ENCODE measurements around the gene CKB.

Gene CKB

GRCh38 chr14:103510724-103511693 is 11.6 kb downstream of the CKB start:
- no peak for DNase-seq

DNA sequence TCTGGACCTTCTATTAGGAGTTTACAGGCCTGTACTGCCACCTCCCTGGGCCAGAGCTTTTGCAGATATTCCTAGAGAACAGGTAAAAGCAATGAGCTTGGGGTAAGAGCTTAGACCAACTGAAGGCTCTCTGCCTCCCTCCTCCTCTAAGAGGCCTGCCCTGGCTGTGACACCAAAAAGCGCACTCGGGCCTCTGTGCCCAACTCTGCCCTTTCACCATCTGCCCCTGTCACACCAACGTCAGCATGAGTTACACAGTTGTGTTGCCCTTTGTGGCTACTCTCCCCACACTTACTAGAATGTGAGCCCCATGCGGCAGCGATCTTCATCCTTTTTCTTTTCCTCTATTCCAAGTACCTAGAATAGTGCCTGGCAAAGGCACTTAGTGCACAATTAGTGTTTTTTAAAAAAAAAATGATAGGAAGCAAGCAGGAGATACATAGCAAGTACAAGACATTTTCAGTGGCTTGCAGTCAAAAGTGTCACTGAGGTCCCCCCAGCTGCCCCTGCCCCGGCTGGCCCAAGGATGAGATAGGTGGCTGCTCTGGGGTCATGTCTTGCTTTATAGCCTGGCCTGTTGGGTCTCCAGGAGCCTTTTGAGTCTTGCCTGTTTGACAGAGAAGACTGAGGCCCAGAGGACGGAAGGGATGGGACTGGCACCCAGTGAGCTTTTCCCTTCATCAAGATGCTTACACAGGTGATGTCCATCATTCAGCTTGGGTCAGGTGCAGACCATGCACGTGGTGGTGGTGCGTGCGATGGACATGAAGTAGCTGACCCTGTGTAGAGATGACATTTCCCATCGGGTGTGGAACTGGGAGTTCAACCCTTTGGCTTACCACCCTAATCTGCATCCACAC is 12.5 kb downstream of the CKB start:
- DNase-seq = no peak

- DNase-seq = no peak
Observed at GRCh38 chr14:103508521-103509329, 13.9 kb downstream of the CKB start.

DNA sequence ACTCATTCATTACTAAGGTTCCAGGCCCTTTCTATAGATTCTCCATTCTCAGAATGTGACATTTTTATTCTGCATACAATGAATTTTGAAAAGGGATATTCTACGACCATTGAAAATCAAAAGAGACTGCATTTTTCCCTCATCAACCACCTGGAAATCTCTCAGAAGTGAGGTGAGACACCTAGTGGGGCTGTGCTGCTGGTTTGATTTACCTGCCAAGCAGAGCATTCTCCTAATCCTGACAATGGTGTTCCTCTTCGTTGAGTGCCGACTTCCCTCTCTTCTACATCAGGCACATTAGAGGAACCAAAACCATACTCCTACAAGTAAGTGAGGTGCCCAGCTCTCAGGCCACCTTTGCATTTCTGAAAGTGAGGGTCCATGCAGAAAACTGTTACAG is 14.9 kb downstream of the CKB start:
- DNase-seq = no peak

- no peak for DNase-seq
Observed at GRCh38 chr14:103504991-103505565, 17.6 kb downstream of the CKB start.

DNA sequence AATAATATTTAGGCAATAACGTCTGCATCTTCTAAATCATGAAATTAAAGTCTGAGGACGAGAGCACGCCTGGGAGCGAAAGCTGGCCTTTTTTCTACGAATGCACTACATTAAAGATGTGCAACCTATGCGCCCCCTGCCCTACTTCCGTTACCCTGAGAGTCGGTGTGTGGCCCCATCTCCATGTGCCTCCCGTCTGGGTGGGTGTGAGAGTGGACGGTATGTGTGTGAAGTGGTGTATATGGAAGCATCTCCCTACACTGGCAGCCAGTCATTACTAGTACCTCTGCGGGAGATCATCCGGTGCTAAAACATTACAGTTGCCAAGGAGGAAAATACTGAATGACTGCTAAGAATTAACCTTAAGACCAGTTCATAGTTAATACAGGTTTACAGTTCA is 19.3 kb downstream of the CKB start:
- no peak for DNase-seq

DNA sequence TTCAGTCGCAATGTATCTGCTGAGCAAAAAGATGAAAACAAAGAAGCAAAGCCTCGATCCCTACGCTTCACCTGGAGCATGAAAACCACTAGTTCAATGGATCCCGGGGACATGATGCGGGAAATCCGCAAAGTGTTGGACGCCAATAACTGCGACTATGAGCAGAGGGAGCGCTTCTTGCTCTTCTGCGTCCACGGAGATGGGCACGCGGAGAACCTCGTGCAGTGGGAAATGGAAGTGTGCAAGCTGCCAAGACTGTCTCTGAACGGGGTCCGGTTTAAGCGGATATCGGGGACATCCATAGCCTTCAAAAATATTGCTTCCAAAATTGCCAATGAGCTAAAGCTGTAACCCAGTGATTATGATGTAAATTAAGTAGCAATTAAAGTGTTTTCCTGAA is 19.8 kb downstream of the CKB start:
- no peak for DNase-seq

DNA sequence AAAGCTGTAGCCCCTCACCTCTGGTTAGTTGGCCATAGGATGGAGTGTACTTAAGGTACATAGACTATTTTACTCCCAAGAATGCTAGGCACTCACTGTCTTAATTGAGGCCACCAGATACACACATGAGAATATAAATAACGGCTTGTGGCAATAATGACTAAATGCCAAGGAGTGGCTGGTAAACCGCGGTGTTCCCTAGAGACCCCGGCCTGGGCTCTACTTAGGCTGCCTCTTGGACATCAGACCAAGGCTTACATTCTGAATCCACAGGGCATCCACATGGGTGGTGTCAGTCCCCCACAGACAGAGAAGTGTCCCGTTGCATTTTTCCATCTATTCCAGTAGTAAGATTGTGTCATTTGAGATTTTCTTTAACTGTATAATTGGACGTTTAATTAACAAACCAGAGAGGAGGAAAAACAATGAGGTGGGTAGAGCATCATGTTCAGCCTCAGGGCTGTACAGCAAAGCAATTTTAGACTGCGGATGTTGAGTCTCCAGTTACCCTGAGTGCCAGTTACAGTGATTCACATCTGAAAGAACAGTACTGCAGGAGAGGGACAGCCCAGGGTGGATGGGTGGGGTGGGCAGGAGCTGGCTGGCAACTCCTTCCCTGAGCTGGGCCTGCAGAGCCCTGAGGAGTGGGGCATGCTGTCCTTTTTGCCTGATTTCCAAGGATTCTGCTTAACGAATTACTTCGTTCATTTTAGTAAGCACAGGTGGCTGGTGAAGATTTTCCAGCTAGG is 20.5 kb downstream of the CKB start:
- DNase-seq = no peak

GRCh38 chr14:103501041-103501870 is 21.4 kb downstream of the CKB start:
- no peak for DNase-seq

GRCh38 chr14:103500148-103500990 is 22.3 kb downstream of the CKB start:
- peak; percentile 53 for DNase-seq

DNA sequence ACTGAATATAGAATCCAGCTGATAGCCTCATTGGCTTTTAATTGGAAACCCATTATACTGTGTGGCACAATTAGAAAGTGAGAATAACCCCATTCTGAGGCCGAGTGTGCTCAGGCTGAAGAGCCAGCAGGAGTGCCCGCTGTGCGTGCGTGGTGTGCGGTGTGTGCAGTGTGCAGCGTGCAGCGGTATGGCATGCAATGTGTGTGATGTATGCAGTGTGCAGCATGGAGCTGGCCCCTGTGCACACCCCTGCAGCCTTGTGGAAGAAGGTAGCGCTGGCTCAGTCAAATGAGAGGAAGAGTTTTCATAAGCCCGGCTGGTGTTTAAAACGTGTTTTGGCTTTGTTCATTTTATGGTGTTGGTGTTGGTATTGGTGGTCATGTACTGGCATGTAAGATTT is 22.9 kb downstream of the CKB start:
- DNase-seq = no peak

DNA sequence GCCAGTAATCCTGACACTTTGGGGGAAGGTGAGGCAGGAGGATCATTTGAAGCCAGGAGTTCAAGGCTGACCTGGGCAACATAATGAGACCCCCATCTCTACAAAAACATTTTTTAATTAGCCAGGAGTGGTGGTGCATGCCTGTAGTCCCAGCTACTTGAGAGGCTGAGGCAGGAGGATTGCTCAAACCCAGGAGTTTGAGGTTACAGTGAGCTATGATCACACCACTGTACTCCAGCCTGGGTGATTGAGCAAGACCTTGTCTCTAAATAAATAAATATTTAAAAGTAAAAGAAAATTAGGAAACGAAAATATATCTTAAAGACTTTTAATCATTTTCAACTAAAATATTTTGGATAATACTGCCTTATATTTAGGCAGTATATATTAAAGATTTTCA is 25.9 kb downstream of the CKB start:
- DNase-seq = no peak

DNA sequence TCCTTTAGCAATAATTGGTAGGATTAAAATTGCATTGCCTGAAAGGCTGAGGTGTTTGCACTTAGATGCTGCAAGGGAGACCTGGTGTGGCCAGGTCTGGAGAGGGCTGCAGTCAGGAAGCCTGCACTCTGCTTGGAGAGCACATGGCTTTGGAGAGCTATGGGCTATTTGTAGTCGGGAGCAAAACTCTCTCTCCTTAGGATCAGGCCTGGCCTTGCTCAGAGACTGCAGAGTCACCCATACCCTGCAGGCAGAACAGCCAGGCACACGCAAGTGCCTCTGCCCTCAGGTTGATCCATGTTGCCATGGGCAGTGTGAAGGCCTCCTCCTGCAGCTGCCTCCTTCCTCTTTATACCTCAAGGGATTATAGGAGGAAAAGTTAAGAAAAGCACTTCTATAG is 26.8 kb downstream of the CKB start:
- no peak for DNase-seq

DNA sequence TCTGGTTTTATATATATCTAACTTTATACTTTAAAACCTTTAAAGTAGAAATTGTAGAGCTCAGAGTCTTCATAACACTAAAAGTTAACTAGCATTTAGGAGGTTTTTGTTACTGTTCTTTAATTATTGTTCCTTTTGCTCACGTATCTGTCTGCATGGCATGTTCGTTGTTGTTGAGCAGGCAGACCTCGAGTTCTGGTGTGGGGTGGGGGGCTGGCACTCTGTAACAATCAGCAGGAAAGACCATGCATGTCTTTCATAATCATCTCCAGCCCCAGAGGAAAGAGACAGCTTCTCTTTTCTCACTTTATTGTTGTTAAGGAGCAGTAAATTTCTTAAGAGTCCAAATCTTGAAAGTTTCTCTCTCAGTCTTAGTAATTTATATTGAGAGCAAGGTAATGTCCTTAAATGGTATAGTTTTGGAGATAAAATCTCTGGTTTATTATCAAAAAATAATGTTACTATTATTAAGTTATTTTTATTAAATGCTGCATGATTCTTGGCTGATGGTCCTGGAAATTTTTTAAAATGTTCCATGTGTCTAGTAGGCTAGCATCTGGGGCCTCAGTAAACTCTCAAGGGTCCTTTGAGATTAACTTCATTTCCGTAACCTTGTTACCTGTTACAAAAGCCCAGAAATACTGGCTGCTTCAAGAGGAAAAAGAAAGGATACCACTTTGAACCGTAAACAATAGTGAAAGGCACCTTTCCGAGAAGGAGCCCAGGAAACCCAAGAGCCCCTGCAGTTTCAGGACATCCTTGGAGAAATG is 30.3 kb downstream of the CKB start:
- no peak for DNase-seq

DNA sequence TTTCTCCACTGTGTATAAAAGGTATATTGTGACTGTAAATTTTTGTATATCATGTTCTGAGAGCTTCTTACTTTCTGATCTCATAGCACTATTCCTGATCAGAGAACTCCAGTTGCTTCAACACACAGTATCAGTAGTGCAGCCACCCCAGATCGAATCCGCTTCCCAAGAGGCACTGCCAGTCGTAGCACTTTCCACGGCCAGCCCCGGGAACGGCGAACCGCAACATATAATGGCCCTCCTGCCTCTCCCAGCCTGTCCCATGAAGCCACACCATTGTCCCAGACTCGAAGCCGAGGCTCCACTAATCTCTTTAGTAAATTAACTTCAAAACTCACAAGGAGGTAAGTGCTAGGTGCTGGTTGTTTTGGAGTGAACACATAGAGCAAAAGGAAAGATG is 30.9 kb downstream of the CKB start:
- DNase-seq = no peak

GRCh38 chr14:103489621-103490020 is 33.0 kb downstream of the CKB start:
- DNase-seq = no peak

GRCh38 chr14:103488960-103489359 is 33.7 kb downstream of the CKB start:
- DNase-seq = no peak

DNA sequence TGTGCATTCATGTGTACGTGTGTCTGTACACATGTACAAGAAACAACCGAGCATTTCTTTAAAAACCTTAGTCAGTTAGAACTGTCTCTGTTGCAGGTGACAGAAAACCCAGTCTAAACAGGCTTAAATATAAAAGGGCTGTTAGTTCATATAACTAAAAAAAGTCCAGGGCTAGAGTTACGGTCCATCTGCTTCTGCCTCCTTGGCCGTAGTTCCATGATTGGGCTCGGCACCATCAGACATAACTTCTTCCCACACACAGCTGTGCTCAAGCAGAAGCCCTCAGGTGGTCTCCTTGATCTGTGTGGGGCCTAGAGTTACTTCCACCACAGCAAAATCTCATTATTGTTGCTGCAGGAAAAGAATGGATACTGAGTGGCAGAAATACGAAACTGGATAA is 34.6 kb downstream of the CKB start:
- peak; percentile 52 for DNase-seq

- DNase-seq = no peak
Observed at GRCh38 chr14:103485504-103485903, 37.1 kb downstream of the CKB start.
